GM21786 (cell line): ENCODE measurements around the gene RNF5.
"Not testable (repeated sequence)": the region's sequence is repeated elsewhere in the genome, so short reads cannot be mapped to it uniquely, and the experiment has no call there.

Experiments
- ATAC-seq: cut with Tn5 transposase; IDR thresholded peaks from one replicate; pipeline ENCODE4 v1.9.1; 2021; ENCODE audit not compliant: unreplicated experiment

Gene RNF5

GRCh38 chr6:32203426-32204267 is 25.4 kb downstream of the RNF5 start:
- no peak for ATAC-seq

DNA sequence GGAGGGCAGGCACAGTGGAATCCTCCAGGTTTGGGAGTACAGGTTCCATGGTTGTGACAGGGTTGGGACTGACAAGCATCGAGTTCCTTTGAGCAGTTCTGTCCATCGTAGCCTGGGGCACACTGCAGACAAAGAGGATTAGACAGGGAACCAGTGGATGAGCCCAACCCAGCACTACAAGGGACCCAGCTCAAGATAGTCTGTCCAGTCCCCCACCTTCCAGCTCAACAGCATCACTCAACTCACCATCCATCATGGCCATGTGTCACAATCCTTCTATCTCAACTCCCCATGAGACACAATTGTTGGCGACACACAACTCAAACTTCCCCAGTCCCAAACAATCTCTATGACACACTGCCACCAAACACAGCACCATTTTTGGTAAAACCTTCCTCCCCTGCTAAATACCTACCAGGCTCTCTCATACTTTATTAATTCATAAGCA is 26.1 kb downstream of the RNF5 start:
- no peak for ATAC-seq

DNA sequence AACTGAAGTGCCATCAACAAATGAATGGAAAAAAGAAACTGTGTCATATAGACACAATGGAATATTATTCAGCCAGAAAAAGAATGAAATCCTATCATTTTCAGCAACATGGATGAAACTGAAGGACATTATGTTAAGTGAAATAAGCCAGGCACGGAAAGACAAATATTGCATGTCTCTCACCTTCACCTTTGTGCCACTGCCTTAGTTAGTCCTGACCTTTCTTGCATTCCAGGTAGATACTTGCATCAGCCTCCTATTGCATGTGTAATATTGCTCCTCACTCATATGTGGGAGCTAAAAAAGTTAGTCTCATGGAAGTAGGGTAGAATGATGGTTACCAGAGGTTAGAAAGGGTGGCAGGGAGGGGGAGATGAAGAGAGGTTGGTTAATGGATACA is 30.8 kb downstream of the RNF5 start:
- ATAC-seq = no peak

DNA sequence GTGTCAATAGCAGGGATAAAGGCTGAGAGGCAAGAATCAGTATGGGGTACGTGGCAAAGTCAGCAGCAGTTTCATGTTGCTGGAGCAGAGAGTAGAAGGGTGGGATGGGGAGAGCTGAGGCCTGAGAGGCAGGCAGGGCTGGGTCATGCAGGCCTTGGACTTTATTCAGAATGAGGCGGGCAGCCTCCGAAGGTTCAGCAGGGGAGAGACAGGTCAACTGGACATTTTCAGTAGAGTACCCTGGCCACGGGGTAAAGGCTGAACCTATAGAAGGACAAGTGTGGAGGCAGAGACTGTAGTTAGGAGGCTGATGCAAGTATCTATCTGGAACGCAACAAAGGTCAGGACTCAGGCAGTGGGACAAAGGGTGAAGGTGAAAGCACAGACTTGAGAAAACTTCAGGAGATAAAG is 32.0 kb downstream of the RNF5 start:
- ATAC-seq = no peak

DNA sequence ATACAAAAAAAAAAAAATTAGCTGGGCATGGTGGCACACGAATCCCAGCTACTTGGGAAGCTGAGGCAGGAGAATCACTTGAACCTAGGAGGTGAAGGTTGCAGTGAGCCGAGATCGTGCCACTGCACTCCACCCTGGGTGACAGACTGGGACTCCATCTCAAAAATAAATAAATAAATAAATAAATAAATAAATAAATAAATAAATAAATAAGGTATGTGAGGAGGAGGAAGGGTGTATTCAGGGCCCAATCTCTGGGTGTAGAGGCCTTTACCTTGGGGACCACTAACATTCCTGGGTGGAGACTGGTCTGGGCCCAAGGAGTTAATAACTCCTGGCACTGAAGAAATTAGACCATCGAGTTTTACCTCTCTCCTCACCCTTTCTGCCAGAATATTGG is 33.2 kb downstream of the RNF5 start:
- not testable (repeated sequence) for ATAC-seq

DNA sequence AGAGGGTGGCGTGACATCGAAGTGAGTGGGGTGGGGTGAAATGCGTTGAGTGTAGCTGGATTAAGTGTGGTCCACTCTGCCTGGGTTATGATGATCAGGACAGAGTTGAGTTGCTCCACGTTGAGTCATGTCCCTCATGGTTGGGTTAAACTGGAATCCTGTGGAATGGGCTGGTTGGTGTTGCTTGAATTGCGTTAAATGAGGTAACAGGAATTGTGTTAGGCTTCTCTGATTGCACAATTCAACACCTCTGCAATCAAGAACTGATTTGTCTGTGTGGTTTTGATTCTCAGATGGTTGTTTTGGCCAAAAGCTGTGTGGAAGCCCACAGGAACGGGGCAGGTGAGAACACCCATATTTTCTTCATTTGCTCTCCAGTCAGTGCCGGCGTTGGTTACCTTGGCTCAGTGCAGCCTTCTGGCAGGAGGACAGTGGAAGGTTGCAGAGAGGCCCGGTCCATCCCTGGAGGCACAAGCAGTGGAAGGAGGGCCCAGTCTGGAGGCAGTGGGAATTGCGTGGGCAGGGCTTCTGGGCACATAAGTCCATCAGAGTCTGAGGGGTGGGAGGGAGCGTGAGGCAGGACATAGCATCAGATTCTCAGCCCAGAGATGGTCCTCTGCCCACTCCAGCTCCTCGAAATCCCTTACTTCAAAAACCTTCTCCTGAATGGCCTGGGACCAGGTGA is 34.0 kb downstream of the RNF5 start:
- no peak for ATAC-seq

GRCh38 chr6:32213649-32214048 is 35.4 kb downstream of the RNF5 start:
- no peak for ATAC-seq

DNA sequence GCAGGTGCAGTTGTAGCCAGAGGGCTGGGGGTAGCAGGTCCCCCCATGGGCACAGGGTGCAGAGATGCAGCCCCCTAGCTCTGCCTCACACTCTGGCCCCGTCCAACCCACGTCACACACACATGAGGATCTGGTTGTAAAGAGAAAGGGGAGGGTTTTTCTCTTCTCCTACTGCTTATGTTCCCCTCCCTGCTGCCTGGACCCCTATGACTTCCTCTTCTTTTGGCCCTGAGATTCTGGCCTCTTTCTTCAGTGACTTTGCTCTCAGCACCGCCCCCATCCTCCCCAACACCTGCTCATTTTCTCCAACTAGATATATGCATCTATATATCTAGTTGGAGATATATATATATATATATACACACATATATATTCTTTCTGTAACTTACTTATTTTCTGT is 35.9 kb downstream of the RNF5 start:
- ATAC-seq = no peak

DNA sequence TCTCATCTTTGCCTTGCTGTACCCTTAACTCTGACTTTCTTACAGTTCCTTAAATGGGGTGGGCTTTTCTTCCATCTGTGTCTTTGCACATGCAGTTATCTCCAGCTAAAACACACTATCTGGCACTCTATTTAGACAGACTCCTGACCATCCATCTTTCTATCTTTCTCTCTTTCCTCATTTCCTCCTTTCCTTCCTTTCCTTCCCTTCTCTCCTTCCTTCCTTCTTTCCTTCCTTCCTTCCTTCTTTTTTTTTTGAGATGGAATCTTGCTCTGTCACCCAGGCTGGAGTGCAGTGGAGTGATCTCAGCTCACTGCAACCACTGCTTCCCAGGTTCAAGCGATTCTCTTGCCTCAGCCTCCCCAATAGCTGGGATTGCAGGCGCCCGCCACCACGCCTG is 37.4 kb downstream of the RNF5 start:
- ATAC-seq = no peak

DNA sequence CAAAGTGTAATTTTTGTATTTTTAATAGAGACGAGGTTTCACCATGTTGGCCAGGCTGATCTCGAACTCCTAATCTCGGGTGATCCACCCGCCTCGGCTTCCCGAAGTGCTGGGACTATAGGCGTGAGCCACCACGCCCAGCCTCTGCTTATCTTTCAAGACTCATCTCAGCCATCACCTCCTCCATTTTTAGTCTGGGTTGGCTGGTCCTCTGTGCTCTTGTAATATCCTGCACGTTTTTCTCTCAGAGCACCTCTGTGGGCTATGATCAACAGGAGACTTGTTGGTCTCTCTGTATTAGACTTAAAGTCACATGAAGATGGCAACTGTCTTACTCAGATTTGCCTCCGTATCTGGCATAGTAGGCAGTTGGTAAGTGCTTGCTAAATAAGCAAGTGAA is 38.1 kb downstream of the RNF5 start:
- ATAC-seq = no peak

DNA sequence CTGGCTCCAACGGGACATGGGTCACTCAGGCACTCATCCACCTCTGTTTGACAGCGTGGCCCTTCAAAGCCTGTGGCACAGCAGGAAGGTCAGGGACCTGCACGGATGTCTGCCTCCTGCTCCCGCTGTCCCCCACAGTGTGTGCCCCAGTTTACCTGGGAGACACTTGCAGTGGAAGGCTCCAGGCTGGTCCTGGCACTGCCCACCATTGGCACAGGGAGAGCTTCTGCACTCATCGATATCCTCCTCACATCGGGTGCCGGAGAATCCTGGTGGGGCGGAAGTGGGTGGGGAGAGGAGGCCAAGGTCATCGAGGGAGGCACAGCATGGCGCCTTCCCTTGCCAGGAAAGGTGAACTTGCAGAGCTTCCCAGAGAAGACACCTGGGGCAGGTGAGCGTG is 38.8 kb downstream of the RNF5 start:
- ATAC-seq = no peak

DNA sequence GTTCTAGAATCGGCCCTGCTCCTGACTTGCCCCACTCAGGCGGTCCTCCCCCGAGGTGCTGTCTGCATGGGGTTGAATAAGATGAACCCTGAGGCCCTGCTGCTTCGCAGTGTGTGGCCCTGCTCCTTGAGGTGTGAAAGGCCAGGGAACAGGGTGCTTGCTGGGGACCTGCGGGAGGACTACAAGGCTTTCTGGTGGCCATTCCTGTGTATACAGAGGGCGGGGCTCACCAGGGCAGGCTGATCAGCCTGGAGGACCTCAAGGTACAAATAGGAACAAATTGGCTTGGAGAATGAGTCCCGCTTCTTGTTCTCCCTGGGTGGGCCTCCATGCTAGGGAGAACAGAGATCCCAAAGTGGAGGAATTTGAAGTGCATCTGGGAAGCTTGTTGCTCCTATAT is 40.0 kb downstream of the RNF5 start:
- ATAC-seq = no peak

DNA sequence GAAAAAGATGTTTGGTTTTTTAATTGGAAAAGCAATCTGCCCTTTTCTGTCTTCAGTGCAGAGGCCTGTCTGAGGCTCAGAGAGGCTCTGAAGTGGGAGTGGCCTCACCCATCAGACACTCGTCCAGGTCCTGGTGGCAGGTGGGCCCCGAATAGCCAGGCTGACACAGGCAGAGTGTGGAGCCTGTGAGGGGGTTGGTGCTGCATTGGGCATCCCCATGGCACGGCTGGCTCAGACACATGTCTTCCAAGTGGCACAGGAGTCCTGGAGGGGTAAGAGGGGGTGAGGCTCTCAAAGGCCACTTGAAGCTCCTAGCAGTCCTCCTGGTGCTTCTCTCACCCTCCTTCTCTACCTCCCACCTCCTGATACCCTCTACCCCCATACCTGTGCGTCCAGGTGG is 41.8 kb downstream of the RNF5 start:
- ATAC-seq = no peak

- no peak for ATAC-seq
Observed at GRCh38 chr6:32222333-32223230, 44.4 kb downstream of the RNF5 start.

- ATAC-seq = no peak
Observed at GRCh38 chr6:32223258-32224235, 45.3 kb downstream of the RNF5 start, which contains the start of gene NOTCH4. Gene NOTCH4, minus strand, starts transcription at chr6:32224067. Its CDS starts 139 bp downstream, at chr6:32223928.

DNA sequence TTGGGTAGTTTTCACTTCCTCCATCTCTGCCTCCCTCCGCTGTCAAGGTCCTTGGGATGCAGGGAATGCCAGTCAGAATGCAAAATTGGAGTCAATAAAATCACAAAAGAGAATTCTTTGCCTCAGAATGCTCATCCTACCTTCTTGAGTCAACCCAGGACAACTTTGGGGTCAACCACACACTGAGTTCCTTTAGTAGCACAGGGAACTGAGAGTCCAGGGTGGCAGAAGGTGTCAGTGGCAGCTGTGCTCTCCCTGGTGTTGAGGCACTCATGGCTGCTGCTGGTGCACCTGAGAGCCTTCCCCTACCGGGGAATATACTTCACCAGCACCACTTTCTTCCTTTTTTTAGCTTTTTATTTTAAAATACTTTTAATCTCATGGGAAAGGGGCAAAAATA is 46.5 kb downstream of the RNF5 start:
- peak; percentile 65 for ATAC-seq

DNA sequence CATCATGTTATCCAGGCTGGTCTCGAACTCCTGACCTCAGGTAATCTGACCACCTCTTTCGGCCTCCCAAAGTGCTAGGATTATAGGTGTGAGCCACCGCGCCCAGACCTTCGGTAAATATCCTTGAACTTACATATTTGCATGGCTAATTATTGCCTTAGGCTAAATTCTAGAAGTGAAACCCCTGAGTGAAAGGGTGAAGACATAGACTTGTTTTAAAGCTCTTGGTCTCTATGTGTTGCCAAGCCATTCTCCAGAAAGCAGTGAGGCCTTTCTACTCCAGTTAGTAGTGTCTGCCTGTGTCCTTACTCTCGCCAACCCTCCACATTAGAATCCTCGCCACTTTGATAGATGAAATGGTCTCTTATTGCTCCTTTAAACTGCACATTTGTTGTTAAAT is 48.2 kb downstream of the RNF5 start:
- no peak for ATAC-seq
